Measurements from ENCODE around the gene CAMKV. TPM values are rescaled to one million over a fixed set of nuclear protein-coding genes. Genes with fewer than 3 reads are reported as not detected.

The CAMKV gene
- total and polyA plus RNA-seq, 2 of the 8 experiments (the other 6 are each of a cell fraction or from before 2014, with no cell fraction given): 56.3 to 66.4 TPM

- no peaks in the 10 kb centered on the region for H3K23me2 ChIP-seq (ENCODE audit: low read depth, low read length)
- H3K9me3 ChIP-seq (ENCODE audit: insufficient read depth in 2 of 2, low read depth in 1 of 2, low read length in 1 of 2): no peaks in the 10 kb centered on the region
- peaks cover 4 to 36% (median 34%) of the 10 kb centered on the region in 4 experiments for H3K36me3 ChIP-seq (ENCODE audit: control insufficient read depth in 2 of 4, insufficient read depth in 4 of 4, low read length in 3 of 4)
- ChIA-PET POLR2A (ENCODE audit: partially characterized antibody) (interaction anchor here (0.8 to 1.0 kb wide), 3 partner anchors 16 to 45 kb away, joined by 3 read pairs; no protein-coding TSS in a partner anchor), CTCF (ENCODE audit: partially characterized antibody) (interaction anchor here (0.6 to 15.2 kb wide), 24 partner anchors 10 to 853 kb away, joined by 3 to 306 read pairs (median 10); partner anchors contain the start of genes AMIGO3, CDHR4, INKA1 and IP6K1)
- H4K91ac ChIP-seq (replicated peaks; ENCODE audit: insufficient read length, low read length): no peak overlapping the region
- no peak overlapping the region for H3K18ac ChIP-seq (ENCODE audit: extremely low read depth, low read length)
- H3K27ac ChIP-seq (ENCODE audit: low read depth, low read length): no peak overlapping the region
- H3K4me3 ChIP-seq (ENCODE audit: extremely low read depth in 1 of 4, insufficient read depth in 2 of 4, low read depth in 3 of 4, low read length in 4 of 4): no peak overlapping the region
- H4K8ac ChIP-seq (ENCODE audit: extremely low read depth, insufficient read depth, low read length): no peak overlapping the region
- peaks cover 0 to 6% (median 0%) of the 10 kb centered on the region in 4 experiments; a peak in 2 of 7 replicates for H3K4me1 ChIP-seq (replicated peaks in 1 of 4; ENCODE audit: control insufficient read depth in 3 of 4, insufficient read depth in 4 of 4, low read length in 3 of 4)
- no peaks in the 10 kb centered on the region for H3K27me3 ChIP-seq (replicated peaks in 1 of 4; ENCODE audit: control insufficient read depth in 3 of 4, extremely low read depth in 1 of 4, insufficient read depth in 3 of 4, low read length in 3 of 4)
- H2BK5ac ChIP-seq (ENCODE audit: low read depth, low read length): no peak overlapping the region
- H2BK12ac ChIP-seq (ENCODE audit: low read depth, low read length): no peak overlapping the region
- H3K79me1 ChIP-seq (ENCODE audit: low read depth, low read length): no peaks in the 10 kb centered on the region
- no peak overlapping the region for H2BK120ac ChIP-seq (replicated peaks; ENCODE audit: low read depth, low read length)
- H4K5ac ChIP-seq (ENCODE audit: insufficient read length, low read depth, low read length): no peak overlapping the region
- no peak overlapping the region for H2BK20ac ChIP-seq (ENCODE audit: low read length)
- peaks cover 0 to 5% of the 10 kb centered on the region in 2 experiments for H4K20me1 ChIP-seq (replicated peaks in 1 of 2; ENCODE audit: control insufficient read depth in 1 of 2, insufficient read depth in 2 of 2, low read length in 2 of 2)
- no peaks in the 10 kb centered on the region for H3K79me2 ChIP-seq (ENCODE audit: control insufficient read depth in 1 of 2, insufficient read depth in 2 of 2, low read length in 2 of 2)
- H2AFZ ChIP-seq (ENCODE audit: low read length): no peak overlapping the region
- H3K9ac ChIP-seq (replicated peaks in 1 of 4; ENCODE audit: extremely low read depth in 1 of 4, low read depth in 3 of 4, low read length in 3 of 4): no peak overlapping the region
- H3K14ac ChIP-seq (ENCODE audit: insufficient read length): no peak overlapping the region
- no peak overlapping the region for H3K56ac ChIP-seq (replicated peaks; ENCODE audit: insufficient read length, low read depth, low read length)
- TF ChIP-seq CTBP2 (IDR thresholded peaks at IDR 0.05; ENCODE audit: borderline replicate concordance, insufficient read depth, insufficient read length, low read length): no peak
- no peak for DNase-seq (ENCODE audit: low read depth in 1 of 2, low spot score in 2 of 2)
- H3K23ac ChIP-seq (ENCODE audit: insufficient read length): no peak overlapping the region
- H3K4me2 ChIP-seq (ENCODE audit: insufficient read depth in 1 of 2, low read depth in 2 of 2, low read length in 2 of 2): no peak overlapping the region
- FAIRE-seq: no peak
- WGBS, 2 experiments (ENCODE audit: extremely low coverage in 1 of 2, insufficient coverage in 1 of 2, insufficient read length in 1 of 2, insufficient replicate concordance in 2 of 2, low coverage in 1 of 2, low lambda C conversion rate in 2 of 2, missing lambda C conversion rate in 1 of 2): 94% methylated on average over 2 of the region's 2 CpGs; no CpG with 5 or more reads in 1 of the 2 experiments
- no peak overlapping the region for H3K4ac ChIP-seq (replicated peaks; ENCODE audit: insufficient read length, low read depth, low read length)
- H2BK15ac ChIP-seq (ENCODE audit: low read length): no peak overlapping the region
- H2AK5ac ChIP-seq (ENCODE audit: low read depth, low read length): no peak overlapping the region
These were observed 29.3 kb downstream of the CAMKV start for GRCh38 chr3:49840388-49840787.
